ENCODE data around the gene CCDC88B. TPM values are rescaled to one million over a fixed set of nuclear protein-coding genes. Genes with fewer than 3 reads are reported as not detected.

Gene CCDC88B
- total RNA-seq, 4 donors from 2014 or later, result 0.98 to 5.2 (median 2.1) TPM

DNA sequence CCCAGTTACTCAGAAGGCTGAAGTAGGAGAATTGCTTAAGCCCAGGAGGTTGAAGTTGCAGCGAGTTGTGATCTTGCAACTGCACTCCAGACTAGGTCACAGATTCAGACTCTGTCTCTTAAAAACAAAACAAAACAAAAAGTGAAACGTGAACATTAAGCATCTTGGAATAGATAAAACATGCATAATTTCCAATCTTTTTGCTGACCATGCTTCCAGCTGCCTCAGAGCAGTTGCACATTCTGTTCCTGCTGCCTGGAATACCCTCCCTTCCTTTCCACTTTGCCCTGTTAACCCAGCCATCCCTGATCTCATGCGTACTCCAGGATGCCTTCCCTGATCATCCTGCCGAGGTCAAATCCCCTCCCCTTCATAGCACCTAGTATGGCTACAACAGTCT is 718 bp upstream of the CCDC88B start:
- DNase-seq (no peak), ATAC-seq (no peak)
- Histone ChIP-seq H3K4me3 (no peak overlapping the region), H3K4me1 (peaks cover 0 to 4% of the 10 kb centered on the region in 2 donors), H3K27ac (no peak overlapping the region), H3K36me3 (no peaks in the 10 kb centered on the region), H3K27me3 (no peaks in the 10 kb centered on the region), H3K9me3 (no peaks in the 10 kb centered on the region)
- TF ChIP-seq, protein P1, sequence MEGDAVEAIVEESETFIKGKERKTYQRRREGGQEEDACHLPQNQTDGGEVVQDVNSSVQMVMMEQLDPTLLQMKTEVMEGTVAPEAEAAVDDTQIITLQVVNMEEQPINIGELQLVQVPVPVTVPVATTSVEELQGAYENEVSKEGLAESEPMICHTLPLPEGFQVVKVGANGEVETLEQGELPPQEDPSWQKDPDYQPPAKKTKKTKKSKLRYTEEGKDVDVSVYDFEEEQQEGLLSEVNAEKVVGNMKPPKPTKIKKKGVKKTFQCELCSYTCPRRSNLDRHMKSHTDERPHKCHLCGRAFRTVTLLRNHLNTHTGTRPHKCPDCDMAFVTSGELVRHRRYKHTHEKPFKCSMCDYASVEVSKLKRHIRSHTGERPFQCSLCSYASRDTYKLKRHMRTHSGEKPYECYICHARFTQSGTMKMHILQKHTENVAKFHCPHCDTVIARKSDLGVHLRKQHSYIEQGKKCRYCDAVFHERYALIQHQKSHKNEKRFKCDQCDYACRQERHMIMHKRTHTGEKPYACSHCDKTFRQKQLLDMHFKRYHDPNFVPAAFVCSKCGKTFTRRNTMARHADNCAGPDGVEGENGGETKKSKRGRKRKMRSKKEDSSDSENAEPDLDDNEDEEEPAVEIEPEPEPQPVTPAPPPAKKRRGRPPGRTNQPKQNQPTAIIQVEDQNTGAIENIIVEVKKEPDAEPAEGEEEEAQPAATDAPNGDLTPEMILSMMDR (IDR thresholded peaks at IDR 0.05 in 4 of 5, conservative IDR thresholded peaks at IDR 0.05 in 1 of 5), result no peak
- TF ChIP-seq POLR2A (IDR thresholded peaks at IDR 0.05), result no peak
- intact Hi-C loops (cut with DNase I; ENCODE audit: low total_unique reads) (no loop called here), in situ Hi-C loops (cut with MboI; ENCODE audit: low sequenced_read_pairs in 4 of 4) (no loop called here)

DNA sequence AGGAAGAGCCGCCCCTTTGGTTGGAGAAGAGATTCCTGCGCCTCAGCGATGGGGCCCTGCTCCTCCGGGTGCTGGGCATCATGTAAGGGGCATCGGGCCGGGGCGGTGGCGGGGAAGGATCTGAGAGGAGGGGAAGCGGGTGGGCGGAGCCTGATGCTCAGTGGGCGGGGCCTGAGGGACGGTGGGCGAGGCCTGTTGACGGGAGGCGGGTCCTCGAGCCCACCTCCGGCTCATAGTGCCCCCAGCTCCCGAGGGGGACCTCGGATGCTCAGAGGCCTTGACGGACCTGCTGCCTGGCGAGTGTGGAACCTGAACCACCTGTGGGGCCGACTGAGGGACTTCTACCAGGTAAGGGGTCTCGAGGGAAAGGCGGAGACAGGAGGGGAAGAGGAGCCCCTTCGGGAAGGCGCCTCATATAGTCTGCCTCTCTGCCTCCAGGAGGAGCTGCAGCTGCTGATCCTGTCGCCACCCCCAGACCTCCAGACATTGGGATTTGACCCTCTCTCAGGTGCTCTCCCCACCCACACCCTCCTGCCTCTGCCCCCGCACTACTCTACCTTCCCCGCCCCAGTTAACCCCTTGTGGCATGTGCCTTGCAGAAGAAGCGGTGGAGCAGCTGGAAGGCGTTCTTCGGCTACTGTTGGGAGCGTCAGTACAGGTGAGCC is 799 bp downstream of the CCDC88B start:
- Histone ChIP-seq H3K4me3 (peak overlapping the region in 1 of 4 donors; percentile 13), H3K27ac (no peak overlapping the region), H3K27me3 (no peaks in the 10 kb centered on the region), H3K9me3 (no peaks in the 10 kb centered on the region), H3K36me3 (no peaks in the 10 kb centered on the region), H3K4me1 (peaks cover 0 to 4% of the 10 kb centered on the region in 2 donors)
- DNase-seq, result no peak
- in situ Hi-C loops (cut with MboI; ENCODE audit: low sequenced_read_pairs in 4 of 4), result no loop called here
- intact Hi-C loops (cut with DNase I; ENCODE audit: low total_unique reads), result loop anchor here (5.0 kb wide), 1 partner anchor 34 kb away; the partner anchor contains the start of gene ESRRA
- TF ChIP-seq POLR2A (IDR thresholded peaks at IDR 0.05), result no peak
- TF ChIP-seq, protein P1 (IDR thresholded peaks at IDR 0.05 in 4 of 5, conservative IDR thresholded peaks at IDR 0.05 in 1 of 5), result no peak
- ATAC-seq, result no peak

DNA sequence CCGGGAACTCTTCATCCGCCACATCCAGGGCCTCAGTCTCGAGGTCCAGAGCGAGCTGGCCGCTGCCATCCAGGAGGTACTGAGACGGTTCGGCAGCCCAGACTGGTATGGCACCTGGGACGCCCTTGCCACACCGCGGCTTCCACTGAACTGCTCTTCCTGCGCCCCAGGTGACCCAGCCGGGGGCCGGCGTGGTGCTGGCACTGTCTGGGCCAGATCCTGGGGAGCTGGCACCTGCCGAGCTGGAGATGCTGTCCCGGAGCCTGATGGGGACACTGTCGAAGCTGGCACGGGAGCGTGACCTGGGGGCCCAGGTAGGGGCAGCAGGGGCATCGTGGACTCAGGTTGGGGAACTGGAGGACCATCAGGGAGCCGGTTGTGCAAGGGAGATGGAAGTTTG is 1.4 kb downstream of the CCDC88B start:
- intact Hi-C loops (cut with DNase I; ENCODE audit: low total_unique reads), result loop anchor here (5.0 kb wide), 1 partner anchor 34 kb away; the partner anchor contains the start of gene ESRRA

DNA sequence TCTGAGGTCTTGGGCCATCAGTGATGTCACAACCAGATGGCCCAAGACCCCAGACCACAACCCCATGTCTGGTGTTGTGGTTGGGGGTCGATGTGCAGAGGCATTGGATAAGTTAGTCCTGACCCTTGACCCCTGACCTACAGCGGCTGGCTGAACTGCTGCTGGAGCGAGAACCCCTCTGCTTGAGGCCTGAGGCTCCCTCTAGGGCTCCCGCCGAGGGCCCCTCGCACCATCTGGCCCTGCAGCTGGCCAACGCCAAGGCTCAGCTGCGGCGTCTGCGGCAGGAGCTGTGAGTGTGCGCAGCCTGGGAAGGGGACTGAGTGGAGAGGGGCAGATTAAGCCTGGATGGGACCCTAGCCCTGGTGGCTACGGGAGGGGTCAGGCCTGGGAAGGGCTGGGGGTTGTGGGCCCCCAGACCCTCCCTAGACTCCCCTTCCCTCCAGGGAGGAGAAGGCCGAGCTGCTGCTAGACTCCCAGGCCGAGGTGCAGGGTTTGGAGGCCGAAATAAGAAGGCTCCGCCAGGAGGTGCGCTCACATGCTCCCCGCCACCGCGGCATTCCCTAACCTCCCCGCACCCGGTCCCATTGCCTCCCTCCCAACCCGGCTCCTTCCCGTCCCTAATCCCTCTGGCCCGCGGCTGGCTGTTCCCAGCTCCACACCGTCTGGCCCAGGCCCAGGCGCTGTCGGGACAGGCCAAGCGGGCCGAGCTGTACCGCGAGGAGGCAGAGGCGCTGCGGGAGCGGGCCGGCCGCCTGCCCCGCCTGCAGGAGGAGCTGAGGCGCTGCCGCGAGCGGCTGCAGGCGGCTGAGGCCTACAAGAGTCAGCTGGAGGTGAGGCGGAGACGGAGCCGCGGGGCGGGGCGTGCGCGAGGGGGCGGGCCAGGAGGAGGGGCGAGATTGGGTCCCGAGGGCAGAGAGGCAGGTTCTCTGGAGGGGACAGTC is 2.1 kb downstream of the CCDC88B start:
- in situ Hi-C loops (cut with MboI; ENCODE audit: low sequenced_read_pairs in 4 of 4), result no loop called here
- ATAC-seq, result peak; percentile 91 to 93
- TF ChIP-seq, protein P1 (IDR thresholded peaks at IDR 0.05 in 4 of 5, conservative IDR thresholded peaks at IDR 0.05 in 1 of 5), result peak in 4 of 5 experiments; percentile 21 to 62 (median 38)
- TF ChIP-seq POLR2A (IDR thresholded peaks at IDR 0.05), result peak; percentile 44 to 47

More for the DNA sequence above, 1.4 kb downstream of the CCDC88B start:
- Histone ChIP-seq H3K27me3 (no peaks in the 10 kb centered on the region), H3K4me1 (peaks cover 0 to 4% of the 10 kb centered on the region in 2 donors), H3K36me3 (no peaks in the 10 kb centered on the region), H3K9me3 (no peaks in the 10 kb centered on the region), H3K27ac (no peak overlapping the region), H3K4me3 (no peak overlapping the region)
- in situ Hi-C loops (cut with MboI; ENCODE audit: low sequenced_read_pairs in 4 of 4), result no loop called here
- no peak for TF ChIP-seq POLR2A (IDR thresholded peaks at IDR 0.05)
- TF ChIP-seq, protein P1 (IDR thresholded peaks at IDR 0.05 in 4 of 5, conservative IDR thresholded peaks at IDR 0.05 in 1 of 5), result no peak
- DNase-seq (no peak), ATAC-seq (no peak)

More for the DNA sequence above, 2.1 kb downstream of the CCDC88B start:
- Histone ChIP-seq H3K36me3 (no peaks in the 10 kb centered on the region), H3K9me3 (no peaks in the 10 kb centered on the region), H3K4me1 (peaks cover 0 to 4% of the 10 kb centered on the region in 2 donors), H3K27me3 (no peaks in the 10 kb centered on the region), H3K27ac (peak overlapping the region; percentile 80 to 91 (median 84)), H3K4me3 (peak overlapping the region; percentile 40 to 80 (median 57))
- intact Hi-C loops (cut with DNase I; ENCODE audit: low total_unique reads), result loop anchor here (1.0 to 5.0 kb wide), 3 partner anchors 13 to 35 kb away; partner anchors contain the start of genes ESRRA and PRDX5
- peak; percentile 80 to 92 for DNase-seq
